ENCODE data around the gene TLX1. TPM values are rescaled to one million over a fixed set of nuclear protein-coding genes. Genes with fewer than 3 reads are reported as not detected.

Gene TLX1
- total RNA-seq, 3 donors from 2014 or later = 0.93 to 1.0 TPM; not detected in 1

DNA sequence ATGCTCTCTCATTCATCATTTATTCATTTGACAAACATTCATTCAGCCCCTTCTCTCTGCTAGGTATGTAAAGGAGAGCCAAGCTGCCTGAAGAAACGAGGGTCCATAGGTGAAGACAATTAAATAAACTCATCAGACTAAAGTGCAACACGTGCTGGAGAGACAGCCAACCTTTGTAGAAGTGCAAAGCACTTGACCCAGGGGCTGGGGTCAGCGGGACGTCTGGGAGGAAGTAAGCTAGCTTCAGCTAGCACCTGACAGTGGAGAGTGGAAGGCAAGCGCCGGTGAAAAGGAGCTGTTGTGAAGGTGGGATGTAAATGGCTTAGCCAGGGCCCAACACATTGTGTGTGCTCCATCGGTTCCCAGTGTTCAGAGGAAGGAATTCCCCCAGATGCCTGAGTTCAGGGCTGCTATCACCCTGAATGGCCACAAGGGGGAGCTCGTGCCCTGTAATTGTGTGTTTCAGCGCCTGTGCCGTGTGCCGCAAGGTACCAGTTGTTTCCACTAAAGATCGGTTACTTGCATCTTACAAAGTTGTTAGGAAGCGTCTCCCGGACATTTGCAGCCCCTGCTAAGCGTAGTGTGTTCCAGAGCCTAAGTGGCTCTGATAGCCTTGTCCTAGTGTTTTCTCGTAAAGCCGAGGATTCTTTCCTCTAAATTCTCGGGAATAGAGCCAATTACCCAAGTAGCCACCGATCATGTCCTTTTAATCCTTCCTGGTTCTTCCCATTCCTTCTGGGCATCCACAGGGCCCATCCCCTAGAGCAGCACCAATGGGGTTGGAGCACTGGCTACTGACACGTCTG is 30.6 kb downstream of the TLX1 start:
- no peaks in the 10 kb centered on the region for H3K36me3 ChIP-seq (ENCODE audit: low read depth)
- no peaks in the 10 kb centered on the region for H3K4me1 ChIP-seq (ENCODE audit: low read depth)
- intact Hi-C loops (cut with DNase I, micrococcal nuclease) = no loop called here
- ATAC-seq = peak; percentile 98
- no peaks in the 10 kb centered on the region for H3K9me3 ChIP-seq
- H3K4me3 ChIP-seq = no peak overlapping the region
- TF ChIP-seq CTCF (IDR thresholded peaks at IDR 0.05) = peak; percentile 90
- peak; percentile 56 to 66 (median 57) for DNase-seq

GRCh38 chr10:101162677-101163076 is 31.6 kb downstream of the TLX1 start:
- H3K9me3 ChIP-seq = no peaks in the 10 kb centered on the region
- no peaks in the 10 kb centered on the region for H3K4me1 ChIP-seq (ENCODE audit: low read depth)
- TF ChIP-seq CTCF (IDR thresholded peaks at IDR 0.05) = no peak
- no peak for DNase-seq
- intact Hi-C loops (cut with DNase I, micrococcal nuclease) = no loop called here
- no peak for ATAC-seq
- H3K36me3 ChIP-seq (ENCODE audit: low read depth) = no peaks in the 10 kb centered on the region
- no peak overlapping the region for H3K4me3 ChIP-seq

- no peak for ATAC-seq
- intact Hi-C loops (cut with DNase I, micrococcal nuclease) = no loop called here
- Histone ChIP-seq H3K36me3 (ENCODE audit: low read depth) (no peaks in the 10 kb centered on the region), H3K9me3 (no peaks in the 10 kb centered on the region), H3K4me1 (ENCODE audit: low read depth) (no peaks in the 10 kb centered on the region), H3K4me3 (no peak overlapping the region)
- no peak for DNase-seq
- no peak for TF ChIP-seq CTCF (IDR thresholded peaks at IDR 0.05)
Observed at GRCh38 chr10:101164020-101164419, 32.9 kb downstream of the TLX1 start.

DNA sequence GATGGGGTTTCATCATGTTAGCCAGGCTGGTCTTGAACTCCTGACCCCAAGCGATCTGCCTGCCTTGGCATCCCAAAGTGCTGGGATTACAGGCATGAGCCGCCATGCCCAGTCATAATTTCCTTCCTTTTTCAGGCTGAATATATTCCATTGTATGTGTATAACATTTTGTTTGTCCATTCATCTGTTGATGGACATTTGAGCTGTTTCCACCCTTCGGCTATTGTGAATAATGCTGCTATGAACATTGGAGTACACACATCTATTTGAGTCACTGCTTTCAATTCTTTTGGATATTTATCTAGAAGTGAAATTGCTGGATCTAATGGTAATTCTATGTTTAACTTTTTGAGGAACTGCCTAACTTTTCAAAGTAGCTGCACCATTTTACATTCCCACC is 34.6 kb downstream of the TLX1 start:
- no peak for ATAC-seq
- no peak for DNase-seq
- no peaks in the 10 kb centered on the region for H3K4me1 ChIP-seq (ENCODE audit: low read depth)
- intact Hi-C loops (cut with DNase I, micrococcal nuclease) = no loop called here
- H3K36me3 ChIP-seq (ENCODE audit: low read depth) = no peaks in the 10 kb centered on the region
- H3K9me3 ChIP-seq = no peaks in the 10 kb centered on the region
- TF ChIP-seq CTCF (IDR thresholded peaks at IDR 0.05) = no peak
- no peak overlapping the region for H3K4me3 ChIP-seq

GRCh38 chr10:101166430-101166829 is 35.3 kb downstream of the TLX1 start:
- no peak for TF ChIP-seq CTCF (IDR thresholded peaks at IDR 0.05)
- Histone ChIP-seq H3K4me1 (ENCODE audit: low read depth) (no peaks in the 10 kb centered on the region), H3K9me3 (no peaks in the 10 kb centered on the region), H3K4me3 (no peak overlapping the region), H3K36me3 (ENCODE audit: low read depth) (no peaks in the 10 kb centered on the region)
- no peak for ATAC-seq
- intact Hi-C loops (cut with DNase I, micrococcal nuclease) = no loop called here
- DNase-seq = no peak

Data from mucosa of descending colon (tissue), 3 donors.